Sigmoid colon (tissue), 4 donors: ENCODE data around the gene AHNAK2.
"Not testable (repeated sequence)": the region's sequence is repeated elsewhere in the genome, so short reads cannot be mapped to it uniquely, and the experiment has no call there.

Experiments
- POLR2A ChIP-seq, 2 donors: fragments of 450-650 bp; IDR thresholded peaks; one replicate each; pipeline ENCODE4 v1.6.1; 2016; ENCODE audit warnings: antibody characterized with exemption in 2 of 2, mild to moderate bottlenecking in 2 of 2, moderate library complexity in 2 of 2
- POLR2AphosphoS5 ChIP-seq, 4 donors: sonication (generic); formaldehyde crosslinking; IDR thresholded peaks; one replicate each; pipeline ENCODE4 v1.6.1; 2017; ENCODE audit warnings: antibody characterized with exemption in 4 of 4
- TF ChIP-seq, protein P1 (sequence below), 4 experiments: fragments of 450-650 bp in 3 of 4; fragments of 200-600 bp in 1 of 4; IDR thresholded peaks; one replicate each; pipeline ENCODE4 v1.5.1; 2016 to 2019; ENCODE audit warnings: antibody characterized with exemption in 4 of 4, mild to moderate bottlenecking in 3 of 4, moderate library complexity in 2 of 4

DNA sequence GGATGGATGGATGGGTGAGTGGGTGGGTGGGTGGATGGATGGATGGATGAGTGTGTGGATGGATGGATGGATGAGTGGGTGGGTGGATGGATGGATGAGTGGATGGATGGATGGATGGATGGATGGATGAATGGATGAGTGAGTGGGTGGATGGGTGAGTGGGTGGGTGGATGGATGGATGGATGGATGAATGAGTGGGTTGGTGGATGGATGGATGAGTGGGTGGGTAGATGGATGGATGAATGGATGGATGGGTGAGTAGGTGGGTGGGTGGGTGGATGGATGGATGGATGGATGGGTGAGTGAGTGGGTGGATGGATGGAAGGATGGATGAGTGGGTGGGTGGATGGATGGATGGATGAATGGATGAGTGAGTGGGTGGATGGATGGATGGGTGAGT is 87.9 kb downstream of the AHNAK2 start:
- TF ChIP-seq POLR2A, POLR2AphosphoS5 (IDR thresholded peaks at IDR 0.05): not testable (repeated sequence)
- TF ChIP-seq, protein P1, sequence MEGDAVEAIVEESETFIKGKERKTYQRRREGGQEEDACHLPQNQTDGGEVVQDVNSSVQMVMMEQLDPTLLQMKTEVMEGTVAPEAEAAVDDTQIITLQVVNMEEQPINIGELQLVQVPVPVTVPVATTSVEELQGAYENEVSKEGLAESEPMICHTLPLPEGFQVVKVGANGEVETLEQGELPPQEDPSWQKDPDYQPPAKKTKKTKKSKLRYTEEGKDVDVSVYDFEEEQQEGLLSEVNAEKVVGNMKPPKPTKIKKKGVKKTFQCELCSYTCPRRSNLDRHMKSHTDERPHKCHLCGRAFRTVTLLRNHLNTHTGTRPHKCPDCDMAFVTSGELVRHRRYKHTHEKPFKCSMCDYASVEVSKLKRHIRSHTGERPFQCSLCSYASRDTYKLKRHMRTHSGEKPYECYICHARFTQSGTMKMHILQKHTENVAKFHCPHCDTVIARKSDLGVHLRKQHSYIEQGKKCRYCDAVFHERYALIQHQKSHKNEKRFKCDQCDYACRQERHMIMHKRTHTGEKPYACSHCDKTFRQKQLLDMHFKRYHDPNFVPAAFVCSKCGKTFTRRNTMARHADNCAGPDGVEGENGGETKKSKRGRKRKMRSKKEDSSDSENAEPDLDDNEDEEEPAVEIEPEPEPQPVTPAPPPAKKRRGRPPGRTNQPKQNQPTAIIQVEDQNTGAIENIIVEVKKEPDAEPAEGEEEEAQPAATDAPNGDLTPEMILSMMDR (IDR thresholded peaks at IDR 0.05), result not testable (repeated sequence)
